ENCODE data around the gene KRTAP1-4. TPM values are rescaled to one million over a fixed set of nuclear protein-coding genes. Genes with fewer than 3 reads are reported as not detected.
A peak's percentile ranks its signal among the peaks of the same experiment; 100 is the strongest.

The KRTAP1-4 gene
- total RNA-seq, 1 donor from 2014 or later = not detected

- H3K27me3 ChIP-seq (ENCODE audit: control insufficient read depth, insufficient read depth, low read length) = no peaks in the 10 kb centered on the region
- FAIRE-seq = no peak
- no peak for DNase-seq (ENCODE audit: low read depth)
- no peaks in the 10 kb centered on the region for H3K36me3 ChIP-seq (ENCODE audit: control insufficient read depth, insufficient read depth, low read length)
- H3K4me3 ChIP-seq (ENCODE audit: low read depth, low read length) = no peak overlapping the region
- TF ChIP-seq CTCF (IDR thresholded peaks at IDR 0.05; ENCODE audit: insufficient read depth, low read length, severe bottlenecking) = no peak
Observed at GRCh38 chr17:41018541-41018940, 11.5 kb downstream of the KRTAP1-4 start.

DNA sequence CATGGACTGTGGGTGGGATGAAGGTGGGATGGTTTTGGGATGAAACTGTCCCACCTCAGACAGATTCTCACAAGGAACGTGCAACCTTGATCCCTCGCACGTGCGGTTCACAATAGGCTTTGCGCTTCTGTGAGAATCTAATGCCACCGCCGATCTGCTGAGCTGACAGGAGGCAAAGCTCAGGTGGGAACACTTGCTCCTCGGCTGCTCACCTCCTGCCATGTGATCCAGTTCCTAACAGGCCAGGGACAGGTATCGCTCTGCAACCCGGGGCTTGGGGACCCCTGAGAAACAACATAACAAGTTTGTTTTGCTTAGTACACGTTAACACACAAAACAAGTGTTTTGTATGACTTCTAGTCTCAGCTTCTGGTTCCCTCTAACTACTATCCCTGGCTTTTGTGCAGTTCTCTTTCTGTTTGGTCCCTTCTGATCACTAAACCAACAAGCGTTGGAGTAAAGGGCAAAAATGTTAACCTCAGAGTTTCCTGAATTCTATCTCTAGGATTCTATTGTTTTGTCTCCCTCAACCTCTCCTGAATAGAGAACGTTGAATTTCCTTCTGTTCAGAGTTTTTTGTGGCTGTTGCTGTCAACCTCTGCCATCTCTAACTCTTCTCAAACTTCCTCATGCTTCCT, 13.3 kb downstream of the KRTAP1-4 start:
- DNase-seq (ENCODE audit: low read depth) (no peak), FAIRE-seq (peak; percentile 73)
- Histone ChIP-seq H3K4me3 (ENCODE audit: low read depth, low read length) (no peak overlapping the region), H3K27me3 (ENCODE audit: control insufficient read depth, insufficient read depth, low read length) (no peaks in the 10 kb centered on the region), H3K36me3 (ENCODE audit: control insufficient read depth, insufficient read depth, low read length) (no peaks in the 10 kb centered on the region)
- no peak for TF ChIP-seq CTCF (IDR thresholded peaks at IDR 0.05; ENCODE audit: insufficient read depth, low read length, severe bottlenecking)

DNA sequence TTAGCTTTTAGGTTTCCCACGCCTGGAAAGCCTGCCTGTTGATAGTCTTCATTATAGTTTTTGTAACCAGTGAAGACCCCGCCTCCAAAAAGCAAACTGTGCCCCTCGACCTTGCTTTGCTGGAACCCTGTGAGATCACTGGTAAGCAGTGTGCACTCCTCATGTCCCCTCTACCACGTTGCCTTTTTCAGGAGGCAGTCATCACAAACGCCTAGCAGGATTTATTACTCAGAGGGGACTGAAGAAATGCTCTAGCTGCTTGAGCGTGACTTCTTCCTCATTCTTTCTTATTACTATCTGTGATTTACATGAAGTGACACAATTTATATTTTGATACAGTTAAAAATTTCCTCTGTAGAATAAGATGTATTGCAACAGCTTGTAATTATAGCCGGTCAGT, 14.5 kb downstream of the KRTAP1-4 start:
- Histone ChIP-seq H3K36me3 (ENCODE audit: control insufficient read depth, insufficient read depth, low read length) (no peaks in the 10 kb centered on the region), H3K27me3 (ENCODE audit: control insufficient read depth, insufficient read depth, low read length) (no peaks in the 10 kb centered on the region), H3K4me3 (ENCODE audit: low read depth, low read length) (no peak overlapping the region)
- no peak for DNase-seq (ENCODE audit: low read depth)
- FAIRE-seq = no peak
- no peak for TF ChIP-seq CTCF (IDR thresholded peaks at IDR 0.05; ENCODE audit: insufficient read depth, low read length, severe bottlenecking)

DNA sequence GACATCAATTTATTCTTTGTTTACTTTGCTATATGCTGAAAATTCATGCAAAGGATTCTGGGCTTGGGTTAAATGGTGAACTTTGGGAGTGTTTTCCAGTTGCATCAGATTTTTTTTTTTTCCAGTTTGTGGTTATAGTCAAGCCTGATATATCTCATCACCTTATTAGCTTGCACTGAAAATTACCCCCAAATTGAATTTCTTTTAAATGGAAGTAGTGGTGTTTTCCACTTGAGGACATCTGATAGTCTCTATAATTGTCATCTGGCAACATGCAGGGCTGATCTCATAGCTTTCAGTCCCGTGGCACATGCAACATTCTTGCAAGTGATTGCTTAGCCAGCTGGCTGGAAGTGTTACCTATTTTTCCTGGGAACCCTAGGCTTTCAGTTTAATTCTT, 16.4 kb downstream of the KRTAP1-4 start:
- Histone ChIP-seq H3K36me3 (ENCODE audit: control insufficient read depth, insufficient read depth, low read length) (no peaks in the 10 kb centered on the region), H3K4me3 (ENCODE audit: low read depth, low read length) (no peak overlapping the region), H3K27me3 (ENCODE audit: control insufficient read depth, insufficient read depth, low read length) (no peaks in the 10 kb centered on the region)
- DNase-seq (ENCODE audit: low read depth) (no peak), FAIRE-seq (no peak)
- TF ChIP-seq CTCF (IDR thresholded peaks at IDR 0.05; ENCODE audit: insufficient read depth, low read length, severe bottlenecking) = no peak

DNA sequence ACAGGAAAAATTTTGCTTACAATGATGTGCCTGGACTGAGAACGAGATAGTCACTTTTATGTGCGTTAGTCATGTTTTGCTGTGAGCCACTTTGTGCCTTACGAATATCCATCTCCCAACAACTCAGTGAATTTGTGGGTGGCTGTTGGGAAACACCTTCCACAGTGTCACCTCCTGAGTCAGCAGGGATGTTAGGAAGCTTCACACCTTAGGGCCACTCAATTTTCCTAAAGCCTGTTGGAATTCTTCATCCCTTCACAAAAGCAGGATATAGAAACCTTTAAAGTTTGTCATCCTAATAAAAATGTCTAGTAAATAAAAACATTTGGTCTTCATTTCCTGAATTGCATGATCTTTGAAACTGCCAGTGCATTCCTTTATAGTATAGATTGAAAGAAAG, 16.8 kb downstream of the KRTAP1-4 start:
- Histone ChIP-seq H3K4me3 (ENCODE audit: low read depth, low read length) (no peak overlapping the region), H3K36me3 (ENCODE audit: control insufficient read depth, insufficient read depth, low read length) (no peaks in the 10 kb centered on the region), H3K27me3 (ENCODE audit: control insufficient read depth, insufficient read depth, low read length) (no peaks in the 10 kb centered on the region)
- no peak for TF ChIP-seq CTCF (IDR thresholded peaks at IDR 0.05; ENCODE audit: insufficient read depth, low read length, severe bottlenecking)
- FAIRE-seq (no peak), DNase-seq (ENCODE audit: low read depth) (peak; percentile 33)
